HL-60 (cell line): ENCODE measurements around the gene EPB41L2.

Experiments
- DNase-seq, 2 experiments: peaks; one replicate each; pipeline ENCODE4 v3.0.0-alpha.2; 2010 to 2020; ENCODE audit warnings: low read depth in 1 of 2, low spot score in 1 of 2
- H3K27ac ChIP-seq: fragments of 250-450 bp; sonication (Bioruptor Pico); replicated peaks from 2 replicates; pipeline ENCODE4 v1.5.1; 2020; ENCODE audit warnings: mild to moderate bottlenecking, moderate library complexity
- H3K27me3 ChIP-seq: fragments of 250-450 bp; sonication (Bioruptor Pico); 2 replicates; pipeline ENCODE4 v1.5.1; 2021; ENCODE audit warnings: mild to moderate bottlenecking, moderate library complexity; ENCODE audit not compliant: insufficient read depth, poor library complexity, severe bottlenecking
- H3K4me3 ChIP-seq: replicated peaks from 2 replicates; pipeline ENCODE4 v1.5.1; 2011; ENCODE audit warnings: mild to moderate bottlenecking, control low read depth, low read length; ENCODE audit not compliant: insufficient read depth
- CTCF ChIP-seq: IDR thresholded peaks from one replicate; pipeline ENCODE4 v1.5.1; 2011; ENCODE audit warnings: low read length, control low read depth, inconsistent platforms; ENCODE audit not compliant: insufficient read depth
- GABPA ChIP-seq: IDR thresholded peaks from 2 replicates; pipeline ENCODE4 v1.6.1; 2012; ENCODE audit warnings: low read depth
- POLR2AphosphoS5 ChIP-seq: IDR thresholded peaks from 2 replicates; pipeline ENCODE4 v1.6.1; 2012; ENCODE audit warnings: low read depth
- SPI1 ChIP-seq: IDR thresholded peaks from 2 replicates; pipeline ENCODE4 v1.6.1; 2012; ENCODE audit warnings: low read depth, mild to moderate bottlenecking, borderline replicate concordance
- TF ChIP-seq, protein P1 (sequence below): IDR thresholded peaks from 2 replicates; pipeline ENCODE4 v1.6.1; 2012; ENCODE audit warnings: low read depth; ENCODE audit not compliant: insufficient replicate concordance

Gene EPB41L2

DNA sequence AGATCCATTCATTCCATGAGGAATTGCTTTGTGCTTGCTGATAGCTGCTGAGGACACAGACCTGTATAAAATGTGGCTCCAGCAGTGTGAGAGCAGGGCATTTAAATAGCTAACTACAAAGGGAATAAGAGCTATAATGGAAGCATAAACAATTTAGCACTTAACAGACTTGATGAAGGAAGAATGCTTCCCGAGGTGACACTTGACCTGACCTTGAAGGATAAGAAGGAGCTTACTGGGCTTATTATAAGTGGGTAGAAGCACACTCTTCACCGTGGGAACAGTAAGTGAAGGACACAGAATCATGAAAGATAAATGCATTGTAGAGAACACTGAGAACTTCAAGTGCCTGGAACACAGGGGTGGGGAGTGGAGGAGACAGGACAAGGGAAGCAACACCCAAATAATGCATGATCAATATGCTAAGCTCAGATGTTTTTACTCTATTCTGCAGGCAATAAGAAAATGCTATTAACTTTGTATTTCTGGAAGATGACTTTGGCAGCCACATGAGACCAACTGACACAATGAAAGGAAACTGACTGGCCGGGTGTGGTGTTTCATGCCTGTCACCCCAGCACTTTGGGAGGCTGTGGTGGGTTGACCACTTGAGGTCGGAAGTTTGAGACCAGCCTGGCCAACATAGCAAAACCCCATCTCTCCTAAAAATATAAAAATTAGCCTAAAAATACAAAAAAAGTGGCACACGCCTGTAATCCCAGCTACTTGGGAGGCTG lies 84.2 kb downstream of the EPB41L2 start:
- no peak for DNase-seq
- Histone ChIP-seq H3K4me3 (no peak overlapping the region), H3K27me3 (no peaks in the 10 kb centered on the region), H3K27ac (no peak overlapping the region)
- no peak for TF ChIP-seq GABPA
- TF ChIP-seq, protein P1, sequence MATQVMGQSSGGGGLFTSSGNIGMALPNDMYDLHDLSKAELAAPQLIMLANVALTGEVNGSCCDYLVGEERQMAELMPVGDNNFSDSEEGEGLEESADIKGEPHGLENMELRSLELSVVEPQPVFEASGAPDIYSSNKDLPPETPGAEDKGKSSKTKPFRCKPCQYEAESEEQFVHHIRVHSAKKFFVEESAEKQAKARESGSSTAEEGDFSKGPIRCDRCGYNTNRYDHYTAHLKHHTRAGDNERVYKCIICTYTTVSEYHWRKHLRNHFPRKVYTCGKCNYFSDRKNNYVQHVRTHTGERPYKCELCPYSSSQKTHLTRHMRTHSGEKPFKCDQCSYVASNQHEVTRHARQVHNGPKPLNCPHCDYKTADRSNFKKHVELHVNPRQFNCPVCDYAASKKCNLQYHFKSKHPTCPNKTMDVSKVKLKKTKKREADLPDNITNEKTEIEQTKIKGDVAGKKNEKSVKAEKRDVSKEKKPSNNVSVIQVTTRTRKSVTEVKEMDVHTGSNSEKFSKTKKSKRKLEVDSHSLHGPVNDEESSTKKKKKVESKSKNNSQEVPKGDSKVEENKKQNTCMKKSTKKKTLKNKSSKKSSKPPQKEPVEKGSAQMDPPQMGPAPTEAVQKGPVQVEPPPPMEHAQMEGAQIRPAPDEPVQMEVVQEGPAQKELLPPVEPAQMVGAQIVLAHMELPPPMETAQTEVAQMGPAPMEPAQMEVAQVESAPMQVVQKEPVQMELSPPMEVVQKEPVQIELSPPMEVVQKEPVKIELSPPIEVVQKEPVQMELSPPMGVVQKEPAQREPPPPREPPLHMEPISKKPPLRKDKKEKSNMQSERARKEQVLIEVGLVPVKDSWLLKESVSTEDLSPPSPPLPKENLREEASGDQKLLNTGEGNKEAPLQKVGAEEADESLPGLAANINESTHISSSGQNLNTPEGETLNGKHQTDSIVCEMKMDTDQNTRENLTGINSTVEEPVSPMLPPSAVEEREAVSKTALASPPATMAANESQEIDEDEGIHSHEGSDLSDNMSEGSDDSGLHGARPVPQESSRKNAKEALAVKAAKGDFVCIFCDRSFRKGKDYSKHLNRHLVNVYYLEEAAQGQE: no peak
- no peak for TF ChIP-seq POLR2AphosphoS5
- no peak for TF ChIP-seq CTCF
- TF ChIP-seq SPI1: no peak

DNA sequence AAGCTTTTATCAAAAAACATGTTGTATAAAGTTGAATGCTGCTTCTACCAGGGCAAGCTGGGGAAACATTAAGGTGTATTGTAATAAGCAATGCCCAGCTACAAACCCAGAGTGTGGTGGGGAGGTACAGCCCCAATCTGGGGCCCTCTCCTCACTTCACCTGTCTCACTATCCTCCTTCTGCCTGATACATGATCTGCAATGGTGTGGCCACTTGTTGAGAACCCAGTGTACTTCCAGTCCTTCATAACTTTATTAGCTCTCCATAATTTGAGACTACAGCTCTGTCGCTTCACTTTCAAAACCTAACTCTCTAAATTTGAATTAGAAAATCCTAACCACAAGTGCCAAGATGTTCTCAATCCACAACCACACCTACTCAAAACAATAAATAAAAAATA lies 84.9 kb downstream of the EPB41L2 start:
- no peak overlapping the region for H3K27ac ChIP-seq
- no peaks in the 10 kb centered on the region for H3K27me3 ChIP-seq
- TF ChIP-seq POLR2AphosphoS5 (no peak), GABPA (no peak), SPI1 (no peak), CTCF (no peak)
- TF ChIP-seq, protein P1: no peak
- no peak for DNase-seq
- H3K4me3 ChIP-seq: no peak overlapping the region

- no peak overlapping the region for H3K27ac ChIP-seq
- DNase-seq: no peak
- TF ChIP-seq GABPA (no peak), POLR2AphosphoS5 (no peak), CTCF (no peak)
- TF ChIP-seq, protein P1: no peak
- no peaks in the 10 kb centered on the region for H3K27me3 ChIP-seq
- H3K4me3 ChIP-seq: no peak overlapping the region
Measured at GRCh38 chr6:130975325-130975724, 87.7 kb downstream of the EPB41L2 start.
